Measurements from ENCODE around the gene PPCDC.

DNA sequence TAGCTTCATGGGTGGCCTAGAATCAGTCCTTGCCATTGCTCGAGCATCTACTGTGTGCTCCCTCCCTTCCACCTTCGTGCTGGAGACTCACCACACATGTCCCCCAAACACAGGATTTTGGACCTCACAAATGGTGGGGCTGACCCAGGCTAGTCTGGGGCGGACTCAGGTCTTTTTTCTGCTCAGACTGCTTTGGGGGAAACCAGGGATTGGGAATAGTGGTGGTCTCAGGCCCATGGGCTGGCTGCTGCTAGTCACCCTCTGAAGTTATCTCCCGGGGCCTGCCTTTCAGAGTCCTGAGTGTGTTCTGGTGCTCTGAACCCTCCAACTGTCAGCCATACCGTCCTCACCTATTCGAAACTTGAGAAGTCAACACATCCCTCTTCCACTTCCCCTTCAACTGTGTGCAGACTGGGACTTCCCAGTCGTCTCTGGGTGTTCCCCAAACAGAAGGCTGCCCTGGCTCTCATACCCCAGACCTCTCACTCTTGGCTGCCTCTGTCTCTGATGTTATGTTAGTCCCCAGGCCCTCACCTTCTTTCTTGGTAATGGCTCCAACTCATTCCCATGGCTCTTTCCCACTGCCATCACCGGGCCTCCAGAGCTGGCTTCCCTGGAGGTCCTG lies 46.0 kb downstream of the PPCDC start:
- TF ChIP-seq, protein P1, sequence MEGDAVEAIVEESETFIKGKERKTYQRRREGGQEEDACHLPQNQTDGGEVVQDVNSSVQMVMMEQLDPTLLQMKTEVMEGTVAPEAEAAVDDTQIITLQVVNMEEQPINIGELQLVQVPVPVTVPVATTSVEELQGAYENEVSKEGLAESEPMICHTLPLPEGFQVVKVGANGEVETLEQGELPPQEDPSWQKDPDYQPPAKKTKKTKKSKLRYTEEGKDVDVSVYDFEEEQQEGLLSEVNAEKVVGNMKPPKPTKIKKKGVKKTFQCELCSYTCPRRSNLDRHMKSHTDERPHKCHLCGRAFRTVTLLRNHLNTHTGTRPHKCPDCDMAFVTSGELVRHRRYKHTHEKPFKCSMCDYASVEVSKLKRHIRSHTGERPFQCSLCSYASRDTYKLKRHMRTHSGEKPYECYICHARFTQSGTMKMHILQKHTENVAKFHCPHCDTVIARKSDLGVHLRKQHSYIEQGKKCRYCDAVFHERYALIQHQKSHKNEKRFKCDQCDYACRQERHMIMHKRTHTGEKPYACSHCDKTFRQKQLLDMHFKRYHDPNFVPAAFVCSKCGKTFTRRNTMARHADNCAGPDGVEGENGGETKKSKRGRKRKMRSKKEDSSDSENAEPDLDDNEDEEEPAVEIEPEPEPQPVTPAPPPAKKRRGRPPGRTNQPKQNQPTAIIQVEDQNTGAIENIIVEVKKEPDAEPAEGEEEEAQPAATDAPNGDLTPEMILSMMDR (IDR thresholded peaks at IDR 0.05; ENCODE audit: borderline replicate concordance, extremely low read depth, low read length, poor library complexity, severe bottlenecking) = no peak
- no peak for TF ChIP-seq EZH2 (IDR thresholded peaks at IDR 0.05; ENCODE audit: borderline replicate concordance, low read depth, low read length, severe bottlenecking)
